Measurements from ENCODE around the gene GPR18.

GPR18 gene, protein sequence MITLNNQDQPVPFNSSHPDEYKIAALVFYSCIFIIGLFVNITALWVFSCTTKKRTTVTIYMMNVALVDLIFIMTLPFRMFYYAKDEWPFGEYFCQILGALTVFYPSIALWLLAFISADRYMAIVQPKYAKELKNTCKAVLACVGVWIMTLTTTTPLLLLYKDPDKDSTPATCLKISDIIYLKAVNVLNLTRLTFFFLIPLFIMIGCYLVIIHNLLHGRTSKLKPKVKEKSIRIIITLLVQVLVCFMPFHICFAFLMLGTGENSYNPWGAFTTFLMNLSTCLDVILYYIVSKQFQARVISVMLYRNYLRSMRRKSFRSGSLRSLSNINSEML

GRCh38 chr13:99258210-99258860, at the start of gene GPR18:
GPR18 (minus strand) TSS chr13:99258379; CDS start chr13:99255872, 2,507 bp downstream.
- no peak for DNase-seq

GRCh38 chr13:99307648-99308339, 49.6 kb upstream of the GPR18 start:
- DNase-seq = no peak

- DNase-seq = no peak
These were observed 49.1 kb upstream of the GPR18 start, which contains the start of gene GPR183 for GRCh38 chr13:99307247-99307646. GPR183 (minus strand) TSS chr13:99307399; CDS start chr13:99296145, 11,254 bp downstream.

DNA sequence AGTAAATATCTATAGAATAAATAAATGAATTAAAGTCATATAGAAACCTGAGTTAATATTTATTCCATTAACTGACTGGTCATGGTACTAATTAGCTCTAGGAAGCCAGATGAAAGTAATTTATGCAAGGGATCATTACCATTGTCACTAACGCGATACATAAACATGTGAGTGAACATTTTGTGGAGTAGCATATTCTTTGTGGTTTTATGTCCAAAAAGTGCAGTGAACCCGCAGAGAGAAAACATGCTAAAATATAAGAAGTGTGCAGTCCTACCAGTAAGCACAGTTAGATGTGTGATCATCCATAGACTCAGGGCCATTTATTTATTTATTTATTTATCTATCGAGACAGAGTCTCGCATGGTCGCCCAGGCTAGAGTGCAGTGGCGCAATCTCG, 47.4 kb upstream of the GPR18 start:
- DNase-seq = no peak

DNA sequence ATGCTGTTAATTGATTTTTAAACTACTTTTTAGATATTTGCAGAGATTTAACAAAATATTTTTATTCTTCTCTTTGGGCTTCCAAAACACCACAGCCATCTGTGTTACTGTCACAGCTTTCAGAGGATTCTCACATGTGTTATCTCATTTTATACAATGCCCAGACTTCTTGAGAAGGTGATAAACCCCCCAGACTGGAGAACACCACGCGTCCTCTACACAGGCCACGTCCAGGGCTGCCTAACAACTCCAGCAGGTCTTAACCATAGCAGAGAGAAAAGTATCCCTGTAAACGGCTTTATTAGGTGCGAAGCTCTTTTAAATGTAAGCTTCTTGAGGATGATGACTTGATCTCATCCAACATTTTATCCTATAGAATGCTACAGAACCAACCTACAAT, 47.0 kb upstream of the GPR18 start:
- no peak for DNase-seq

GRCh38 chr13:99304541-99304940, 46.4 kb upstream of the GPR18 start:
- DNase-seq = no peak

DNA sequence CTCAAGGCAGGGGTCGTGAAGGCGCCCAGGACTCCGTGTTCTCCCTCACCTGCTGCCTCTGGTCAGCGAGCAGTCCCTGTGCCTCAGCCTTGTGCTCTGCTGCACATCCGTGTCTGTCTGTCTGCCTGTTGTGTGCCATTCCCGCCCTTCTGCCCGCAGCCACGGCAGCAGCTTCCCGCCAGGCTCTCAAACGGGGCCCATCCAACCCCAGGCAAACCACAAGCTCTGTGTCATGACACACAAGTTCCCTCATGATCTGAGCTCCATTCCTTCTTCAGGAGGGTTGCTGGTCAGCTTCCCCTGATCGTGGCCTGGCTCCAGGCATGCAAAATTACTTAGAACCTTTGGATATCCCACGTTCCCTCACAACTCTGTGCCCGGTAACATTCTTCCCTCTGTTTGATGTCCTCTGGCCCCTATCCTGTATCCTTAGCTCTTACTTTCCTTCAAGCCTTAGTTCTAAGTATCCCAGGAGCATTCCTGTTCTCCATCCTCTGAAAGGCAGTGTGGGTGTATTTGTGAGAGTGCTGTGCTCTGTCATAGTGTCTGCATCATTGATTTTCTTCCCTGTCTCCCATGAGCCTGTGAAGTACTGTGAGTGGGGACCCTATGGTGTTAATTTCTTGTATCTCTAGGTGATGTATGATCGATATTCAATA, 45.8 kb upstream of the GPR18 start:
- DNase-seq = no peak

GRCh38 chr13:99302637-99303505, 44.7 kb upstream of the GPR18 start:
- no peak for DNase-seq

- DNase-seq = no peak
These were observed 43.9 kb upstream of the GPR18 start for GRCh38 chr13:99301913-99302636.

GRCh38 chr13:99301056-99301838, 43.1 kb upstream of the GPR18 start:
- DNase-seq = no peak

DNA sequence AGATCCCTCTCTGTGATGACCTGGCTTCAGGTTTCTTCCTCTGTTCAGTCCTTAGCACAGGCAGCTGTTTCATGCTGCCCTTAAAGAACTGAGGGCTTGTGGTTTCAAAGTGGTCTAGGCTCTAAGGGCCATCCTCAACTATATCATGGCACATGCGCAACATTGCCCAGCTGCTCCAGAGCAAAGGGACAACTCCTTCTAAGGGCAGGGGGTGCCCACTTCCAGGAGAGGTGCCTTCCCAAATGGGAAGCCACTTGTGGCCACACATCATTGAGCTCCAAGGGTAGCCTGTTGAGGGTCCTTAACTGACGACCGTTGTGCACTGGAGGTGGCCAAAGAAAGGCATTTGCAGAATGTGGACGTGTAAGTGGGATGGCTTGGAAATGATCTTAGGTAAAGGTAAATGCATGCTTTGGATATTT, 41.8 kb upstream of the GPR18 start:
- DNase-seq = no peak

DNA sequence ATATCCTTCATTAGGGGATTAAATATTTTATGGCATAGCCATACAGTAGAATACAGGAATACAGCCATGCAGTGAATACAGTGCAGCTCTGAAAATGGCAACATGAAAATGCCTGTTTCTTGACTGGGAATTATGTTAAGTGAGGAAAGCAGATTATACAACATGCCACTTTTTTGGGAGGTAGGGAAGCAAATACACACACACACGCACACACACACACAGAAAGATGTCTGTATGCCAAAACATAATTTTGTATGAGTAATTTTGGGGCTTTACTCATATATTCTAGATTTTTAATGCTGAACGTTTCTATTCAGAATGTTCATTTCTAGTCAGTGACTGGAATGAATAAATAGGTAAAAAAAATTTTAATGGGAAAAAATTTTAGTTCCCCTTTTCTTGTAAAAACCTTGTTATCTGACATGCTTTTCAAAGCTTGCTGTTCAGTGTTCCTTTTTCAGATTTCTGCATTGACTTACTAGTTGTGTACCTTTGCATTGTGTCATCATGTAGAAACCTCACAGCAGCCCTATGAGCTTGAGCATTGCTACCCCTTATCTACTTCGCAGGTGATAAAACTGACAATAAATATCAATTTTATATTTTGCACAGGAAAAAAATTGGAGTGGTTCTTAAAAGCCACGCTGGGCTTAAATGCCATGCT, 41.2 kb upstream of the GPR18 start:
- no peak for DNase-seq

GRCh38 chr13:99298056-99298455, 39.9 kb upstream of the GPR18 start:
- no peak for DNase-seq

DNA sequence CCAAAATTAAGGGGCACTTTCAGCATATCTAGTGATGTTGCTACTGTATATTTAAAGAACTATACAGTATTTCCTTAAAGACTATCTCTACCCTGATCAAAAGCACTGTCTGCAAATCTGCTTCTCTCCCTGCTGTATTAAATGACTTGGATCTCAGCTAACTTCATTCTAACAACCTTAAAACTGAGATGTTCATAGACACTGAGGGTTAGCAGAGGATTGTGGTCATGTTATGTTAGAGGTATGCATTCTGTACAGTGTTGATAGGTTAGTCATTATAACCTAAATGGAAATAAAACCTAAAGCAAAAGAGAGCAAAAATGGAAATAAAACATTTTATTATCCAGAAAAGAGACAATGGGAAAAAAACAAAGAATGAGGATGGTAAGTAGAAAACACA, 39.2 kb upstream of the GPR18 start:
- no peak for DNase-seq

- no peak for DNase-seq
These were observed 38.2 kb upstream of the GPR18 start for GRCh38 chr13:99296398-99296797.

- DNase-seq = no peak
These were observed 37.5 kb upstream of the GPR18 start for GRCh38 chr13:99295488-99296252.

DNA sequence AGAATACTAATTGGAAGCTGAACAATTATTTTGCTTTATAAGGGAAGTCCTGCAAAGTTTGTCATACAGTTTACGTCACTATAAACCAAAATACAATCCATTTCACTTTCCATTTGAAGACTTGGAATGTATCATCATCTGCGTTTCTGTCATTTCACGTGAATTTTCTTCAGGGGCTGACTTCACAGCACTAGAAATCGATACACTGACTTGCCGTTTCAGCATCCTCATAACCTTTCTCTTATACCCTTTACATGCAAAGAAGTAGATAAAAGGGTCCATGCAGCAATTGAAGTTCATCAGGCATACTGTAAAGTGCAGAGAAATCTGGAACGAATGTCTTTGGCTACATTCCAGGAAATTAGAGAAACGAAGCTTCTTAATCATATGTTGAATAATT, 36.8 kb upstream of the GPR18 start:
- DNase-seq = no peak

DNA sequence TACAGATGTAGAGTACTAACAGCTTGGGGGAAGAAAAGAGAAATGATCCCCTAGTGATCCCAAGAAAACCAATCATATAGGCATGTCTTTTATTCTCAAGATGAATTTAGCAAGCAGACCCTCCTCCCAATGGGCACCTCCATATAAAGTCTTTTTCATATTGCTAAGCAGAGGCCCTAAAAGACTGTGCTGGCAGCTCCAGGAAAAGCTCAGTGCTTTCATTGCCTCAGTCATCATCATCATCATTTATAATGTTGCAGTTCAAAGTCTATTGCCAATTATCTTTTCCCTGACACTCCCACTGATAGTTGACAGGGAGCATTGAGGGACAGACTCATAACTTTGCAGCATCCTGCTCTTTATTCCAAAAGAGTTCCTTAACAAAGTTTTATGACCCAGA, 36.0 kb upstream of the GPR18 start:
- DNase-seq = no peak

DNA sequence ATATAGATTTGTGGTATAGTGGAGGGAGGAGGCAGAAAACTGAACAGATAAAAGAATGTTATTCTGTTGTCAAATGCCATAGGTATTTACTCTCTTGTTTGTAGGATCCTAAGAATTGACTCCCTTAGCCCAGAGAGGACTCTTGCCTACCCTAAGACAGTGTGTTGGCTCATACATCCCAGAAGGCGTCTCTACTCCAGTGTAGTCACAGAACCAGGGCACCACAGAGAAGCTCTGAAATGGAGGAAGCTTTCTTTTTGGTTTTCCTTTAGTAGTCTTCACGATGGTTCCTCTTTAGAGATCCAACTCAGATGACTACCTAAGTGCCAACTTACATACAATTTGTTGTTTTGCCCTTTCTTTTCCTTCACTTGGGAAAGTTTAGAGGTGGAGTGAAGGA, 35.0 kb upstream of the GPR18 start:
- DNase-seq = no peak
